ENCODE data around the gene SLFN12L.
A peak's percentile ranks its signal among the peaks of the same experiment; 100 is the strongest.

Gene SLFN12L

GRCh38 chr17:35438433-35438832, 99.0 kb downstream of the SLFN12L start:
- Mint-ChIP-seq H3K27me3 (no peaks in the 10 kb centered on the region), H3K4me3 (no peak overlapping the region), H3K9me3 (no peaks in the 10 kb centered on the region), H3K27ac (no peak overlapping the region), H3K4me1 (peaks cover 8% of the 10 kb centered on the region), H3K36me3 (peaks cover 5% of the 10 kb centered on the region)

DNA sequence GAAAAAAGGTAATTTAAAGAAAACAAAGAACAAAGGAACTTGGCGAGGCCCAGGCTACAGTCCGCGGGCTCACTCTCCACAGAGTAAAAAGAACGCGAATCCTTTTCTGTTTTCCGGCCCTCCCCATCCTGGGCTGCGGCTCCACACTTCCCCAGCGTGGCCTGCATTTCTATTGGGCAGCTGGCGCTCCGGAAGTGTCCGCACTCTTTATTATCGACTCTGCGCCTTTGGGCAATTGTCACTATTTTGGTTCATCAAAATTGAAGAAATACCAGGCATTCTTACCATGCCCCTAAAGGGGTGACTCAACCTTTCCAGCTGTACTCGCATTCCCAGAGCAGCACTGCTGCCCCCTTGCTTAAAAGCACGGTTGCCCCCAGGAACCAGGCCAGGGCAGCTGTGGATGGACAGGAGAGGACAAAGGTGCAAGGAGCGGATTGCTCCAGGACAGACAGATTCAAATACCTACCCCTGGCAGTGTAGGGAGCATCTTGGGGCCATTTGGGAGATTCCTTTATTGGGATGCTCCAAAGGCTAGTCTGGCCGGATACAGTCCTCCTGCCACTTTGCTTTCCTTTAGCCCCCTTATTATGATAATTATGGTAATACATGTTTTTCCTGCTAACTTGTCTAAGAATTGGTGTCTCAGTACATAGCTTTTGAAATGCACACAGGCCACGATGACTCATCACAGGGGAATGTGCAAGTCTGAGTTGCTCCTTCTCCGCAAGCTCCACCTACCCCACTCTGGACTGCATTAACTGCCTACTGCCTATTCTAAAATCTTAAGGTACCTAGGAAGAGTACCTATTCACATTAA, 104.2 kb downstream of the SLFN12L start:
- Mint-ChIP-seq H3K4me1 (peaks cover 52% of the 10 kb centered on the region), H3K4me3 (peak overlapping the region; percentile 100), H3K27ac (peak overlapping the region; percentile 46), H3K9me3 (no peaks in the 10 kb centered on the region), H3K36me3 (no peaks in the 10 kb centered on the region), H3K27me3 (no peaks in the 10 kb centered on the region)

DNA sequence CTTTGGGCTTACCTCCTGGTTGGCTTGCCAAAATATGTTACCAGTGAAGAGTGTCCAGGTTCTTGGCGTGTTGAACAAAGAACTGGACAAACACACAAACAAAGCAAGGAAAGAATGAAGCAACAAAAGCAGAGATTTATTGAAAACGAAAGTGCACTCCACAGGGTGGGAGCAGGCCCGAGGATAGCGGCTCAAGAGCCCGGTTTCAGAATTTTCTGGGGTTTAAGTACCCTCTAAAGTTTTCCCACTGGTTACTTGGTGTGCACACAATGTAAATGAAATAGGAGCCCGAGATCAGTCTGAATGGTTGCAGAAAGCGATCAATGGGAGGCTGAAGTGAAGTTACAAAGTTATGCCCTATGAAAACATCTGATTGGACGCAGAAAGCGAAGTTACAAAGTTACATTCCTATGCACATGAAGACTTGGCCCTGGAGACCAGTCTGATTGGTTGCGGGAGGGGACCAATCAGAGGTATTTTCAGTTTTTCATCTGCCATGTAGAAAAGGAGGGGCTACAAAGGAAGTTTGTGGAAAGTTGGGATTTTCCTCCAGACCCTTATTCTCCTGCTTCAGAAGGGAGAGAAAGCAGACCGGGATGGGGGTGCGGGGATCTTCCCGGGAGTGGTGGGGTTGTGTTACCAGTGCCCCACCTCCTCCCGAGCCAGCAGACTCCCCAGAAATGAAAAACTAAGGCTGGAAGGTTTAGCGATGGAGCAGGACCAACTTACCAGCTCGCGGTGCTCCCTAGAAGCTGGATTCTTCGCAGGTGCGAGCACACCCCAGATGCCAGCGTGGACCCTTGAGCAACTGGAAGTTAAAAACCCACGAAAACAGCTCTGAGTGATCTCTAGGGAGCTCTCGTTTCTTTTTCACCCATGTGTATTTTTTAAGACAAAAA, 105.1 kb downstream of the SLFN12L start, which contains the start of gene SLFN12:
TSS of gene SLFN12 (minus strand) at position 325 of the 899 bp plus-strand sequence. CDS start 9,472 bp downstream, outside the sequence.
- Mint-ChIP-seq H3K27me3 (no peaks in the 10 kb centered on the region), H3K4me3 (peak within 1 kb of the TSS; percentile 100), H3K4me1 (peaks cover 58% of the 10 kb centered on the region), H3K36me3 (no peaks in the 10 kb centered on the region), H3K27ac (peak within 1 kb of the TSS; percentile 97), H3K9me3 (no peaks in the 10 kb centered on the region)

- Mint-ChIP-seq H3K4me1 (peaks cover 58% of the 10 kb centered on the region), H3K9me3 (no peaks in the 10 kb centered on the region), H3K27ac (no peak overlapping the region), H3K36me3 (no peaks in the 10 kb centered on the region), H3K27me3 (no peaks in the 10 kb centered on the region), H3K4me3 (no peak overlapping the region)
Measured at GRCh38 chr17:35429702-35430101, 107.8 kb downstream of the SLFN12L start.

GRCh38 chr17:35428229-35428628, 109.2 kb downstream of the SLFN12L start:
- Mint-ChIP-seq H3K36me3 (no peaks in the 10 kb centered on the region), H3K27me3 (no peaks in the 10 kb centered on the region), H3K9me3 (no peaks in the 10 kb centered on the region), H3K4me3 (no peak overlapping the region), H3K27ac (no peak overlapping the region), H3K4me1 (peaks cover 48% of the 10 kb centered on the region)

DNA sequence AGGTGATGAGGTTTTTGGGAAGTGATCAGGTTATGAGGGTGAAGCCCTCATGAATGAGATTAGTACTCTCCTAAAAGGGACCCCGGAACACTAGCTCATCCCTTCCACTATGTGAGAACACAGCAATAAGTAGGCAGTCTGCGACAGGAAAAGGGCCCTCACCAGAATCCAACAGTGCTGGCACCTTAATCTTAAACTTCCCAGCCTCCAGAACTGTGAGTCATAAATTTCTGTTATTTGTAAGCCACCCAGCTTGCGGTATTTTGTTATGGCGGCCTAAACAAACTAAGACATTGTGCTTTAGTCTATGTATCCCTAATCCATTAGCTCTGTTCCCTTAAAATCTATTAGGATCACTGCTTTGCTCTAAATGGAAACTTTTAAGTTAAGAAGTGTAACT, 113.7 kb downstream of the SLFN12L start:
- peaks cover 1% of the 10 kb centered on the region for H3K36me3 Mint-ChIP-seq

More for the DNA sequence above, 113.7 kb downstream of the SLFN12L start:
- Mint-ChIP-seq H3K4me3 (no peak overlapping the region), H3K4me1 (peaks cover 10% of the 10 kb centered on the region), H3K9me3 (no peaks in the 10 kb centered on the region), H3K27ac (no peak overlapping the region), H3K27me3 (no peaks in the 10 kb centered on the region)
